Testis (tissue), 2 donors: Measurements from ENCODE around the gene ALG13.

Experiments used
- CTCF ChIP-seq, 3 experiments: fragments of 450-650 bp in 2 of 3; fragments of 200-600 bp in 1 of 3; sonication (generic) in 1 of 3; IDR thresholded peaks; one replicate each; pipeline ENCODE4 v1.5.1; 2016 to 2019; ENCODE audit warnings: antibody characterized with exemption in 3 of 3, mild to moderate bottlenecking in 2 of 3, moderate library complexity in 1 of 3
- POLR2A ChIP-seq: fragments of 450-650 bp; IDR thresholded peaks from one replicate; pipeline ENCODE4 v1.6.1; 2017; ENCODE audit warnings: antibody characterized with exemption, mild to moderate bottlenecking, moderate library complexity

GRCh38 chrX:111646515-111646914 lies 34.5 kb upstream of the ALG13 start:
- TF ChIP-seq CTCF (IDR thresholded peaks at IDR 0.05) (no peak), POLR2A (no peak)
